ENCODE measurements around the gene PCSK9. TPM values are rescaled to one million over a fixed set of nuclear protein-coding genes. Genes with fewer than 3 reads are reported as not detected.

PCSK9 gene
- total and polyA plus RNA-seq, 4 donors = 10.8 to 112 (median 58.5) TPM

DNA sequence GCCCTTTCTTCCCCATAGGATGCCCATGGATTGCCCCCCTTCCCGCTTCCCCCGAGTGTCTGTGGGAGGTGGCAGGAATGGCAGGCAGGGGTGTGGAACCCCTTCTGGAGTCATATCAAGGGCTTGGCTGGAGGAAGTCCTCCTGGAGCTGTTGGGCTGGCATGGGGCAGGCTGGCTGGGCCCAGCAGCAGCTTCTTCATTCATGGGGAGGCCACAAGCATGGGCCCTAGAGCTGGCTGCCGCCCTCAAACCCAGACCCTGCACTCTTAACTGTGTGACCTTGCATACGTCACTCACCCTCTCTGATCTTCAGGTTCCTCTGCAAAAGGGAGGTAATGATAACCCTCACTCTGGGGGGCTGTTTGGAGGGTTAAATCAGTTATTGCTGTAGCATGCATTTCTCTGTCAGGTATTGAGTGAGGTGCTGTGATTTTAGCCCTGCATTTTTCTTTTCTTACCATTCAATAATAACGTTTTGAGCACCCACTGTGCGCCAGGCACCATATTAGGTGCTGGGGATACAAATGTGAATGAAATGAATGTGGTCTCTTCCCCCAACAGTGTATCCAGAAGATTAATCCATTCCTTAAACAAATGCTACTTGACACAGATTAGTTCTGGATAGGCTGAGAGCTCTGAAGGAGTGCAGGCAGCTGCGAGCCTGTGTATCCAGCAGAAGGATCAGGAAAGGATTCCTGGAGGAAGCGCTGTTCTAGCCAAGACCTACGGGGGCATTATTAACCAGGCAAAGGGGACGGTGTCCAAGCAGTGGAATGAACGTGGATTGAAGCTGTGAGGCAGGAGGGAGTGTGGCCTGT is 9.3 kb downstream of the PCSK9 start:
- Histone ChIP-seq H3K9me3 (ENCODE audit: control insufficient read depth in 4 of 4, low read length in 3 of 4) (no peaks in the 10 kb centered on the region), H3K27ac (ENCODE audit: low read depth in 1 of 2, low read length in 2 of 2) (no peak overlapping the region), H3K27me3 (ENCODE audit: control insufficient read depth in 4 of 4, insufficient read depth in 4 of 4, low read length in 3 of 4) (no peaks in the 10 kb centered on the region), H3K9ac (ENCODE audit: low read depth in 1 of 2, low read length in 2 of 2) (no peak overlapping the region), H3K4me3 (ENCODE audit: low read depth in 1 of 3, low read length in 3 of 3) (no peak overlapping the region), H3K4me1 (ENCODE audit: control insufficient read depth in 4 of 4, insufficient read depth in 4 of 4, low read length in 3 of 4) (peaks cover 31 to 97% (median 82%) of the 10 kb centered on the region in 4 donors), H3K36me3 (ENCODE audit: control insufficient read depth in 4 of 4, insufficient read depth in 3 of 4, low read depth in 1 of 4, low read length in 3 of 4) (peaks cover 4 to 10% (median 7%) of the 10 kb centered on the region in 4 donors)
- TF ChIP-seq, protein P1, sequence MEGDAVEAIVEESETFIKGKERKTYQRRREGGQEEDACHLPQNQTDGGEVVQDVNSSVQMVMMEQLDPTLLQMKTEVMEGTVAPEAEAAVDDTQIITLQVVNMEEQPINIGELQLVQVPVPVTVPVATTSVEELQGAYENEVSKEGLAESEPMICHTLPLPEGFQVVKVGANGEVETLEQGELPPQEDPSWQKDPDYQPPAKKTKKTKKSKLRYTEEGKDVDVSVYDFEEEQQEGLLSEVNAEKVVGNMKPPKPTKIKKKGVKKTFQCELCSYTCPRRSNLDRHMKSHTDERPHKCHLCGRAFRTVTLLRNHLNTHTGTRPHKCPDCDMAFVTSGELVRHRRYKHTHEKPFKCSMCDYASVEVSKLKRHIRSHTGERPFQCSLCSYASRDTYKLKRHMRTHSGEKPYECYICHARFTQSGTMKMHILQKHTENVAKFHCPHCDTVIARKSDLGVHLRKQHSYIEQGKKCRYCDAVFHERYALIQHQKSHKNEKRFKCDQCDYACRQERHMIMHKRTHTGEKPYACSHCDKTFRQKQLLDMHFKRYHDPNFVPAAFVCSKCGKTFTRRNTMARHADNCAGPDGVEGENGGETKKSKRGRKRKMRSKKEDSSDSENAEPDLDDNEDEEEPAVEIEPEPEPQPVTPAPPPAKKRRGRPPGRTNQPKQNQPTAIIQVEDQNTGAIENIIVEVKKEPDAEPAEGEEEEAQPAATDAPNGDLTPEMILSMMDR (IDR thresholded peaks at IDR 0.05; ENCODE audit: low read depth, low read length, missing input control) = no peak
- TF ChIP-seq HNF4A (conservative IDR thresholded peaks at IDR 0.05) (no peak), EGR1 (IDR thresholded peaks at IDR 0.05; ENCODE audit: low read depth in 2 of 2) (no peak), RAD21 (IDR thresholded peaks at IDR 0.05) (no peak), HNF4G (IDR thresholded peaks at IDR 0.05) (no peak), FOXA2 (IDR thresholded peaks at IDR 0.05) (no peak)
- TF ChIP-seq, protein P2, sequence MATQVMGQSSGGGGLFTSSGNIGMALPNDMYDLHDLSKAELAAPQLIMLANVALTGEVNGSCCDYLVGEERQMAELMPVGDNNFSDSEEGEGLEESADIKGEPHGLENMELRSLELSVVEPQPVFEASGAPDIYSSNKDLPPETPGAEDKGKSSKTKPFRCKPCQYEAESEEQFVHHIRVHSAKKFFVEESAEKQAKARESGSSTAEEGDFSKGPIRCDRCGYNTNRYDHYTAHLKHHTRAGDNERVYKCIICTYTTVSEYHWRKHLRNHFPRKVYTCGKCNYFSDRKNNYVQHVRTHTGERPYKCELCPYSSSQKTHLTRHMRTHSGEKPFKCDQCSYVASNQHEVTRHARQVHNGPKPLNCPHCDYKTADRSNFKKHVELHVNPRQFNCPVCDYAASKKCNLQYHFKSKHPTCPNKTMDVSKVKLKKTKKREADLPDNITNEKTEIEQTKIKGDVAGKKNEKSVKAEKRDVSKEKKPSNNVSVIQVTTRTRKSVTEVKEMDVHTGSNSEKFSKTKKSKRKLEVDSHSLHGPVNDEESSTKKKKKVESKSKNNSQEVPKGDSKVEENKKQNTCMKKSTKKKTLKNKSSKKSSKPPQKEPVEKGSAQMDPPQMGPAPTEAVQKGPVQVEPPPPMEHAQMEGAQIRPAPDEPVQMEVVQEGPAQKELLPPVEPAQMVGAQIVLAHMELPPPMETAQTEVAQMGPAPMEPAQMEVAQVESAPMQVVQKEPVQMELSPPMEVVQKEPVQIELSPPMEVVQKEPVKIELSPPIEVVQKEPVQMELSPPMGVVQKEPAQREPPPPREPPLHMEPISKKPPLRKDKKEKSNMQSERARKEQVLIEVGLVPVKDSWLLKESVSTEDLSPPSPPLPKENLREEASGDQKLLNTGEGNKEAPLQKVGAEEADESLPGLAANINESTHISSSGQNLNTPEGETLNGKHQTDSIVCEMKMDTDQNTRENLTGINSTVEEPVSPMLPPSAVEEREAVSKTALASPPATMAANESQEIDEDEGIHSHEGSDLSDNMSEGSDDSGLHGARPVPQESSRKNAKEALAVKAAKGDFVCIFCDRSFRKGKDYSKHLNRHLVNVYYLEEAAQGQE (IDR thresholded peaks at IDR 0.05) = no peak
- DNase-seq (ENCODE audit: low spot score) = no peak
- WGBS = 88% methylated on average over 11 of the region's 11 CpGs

DNA sequence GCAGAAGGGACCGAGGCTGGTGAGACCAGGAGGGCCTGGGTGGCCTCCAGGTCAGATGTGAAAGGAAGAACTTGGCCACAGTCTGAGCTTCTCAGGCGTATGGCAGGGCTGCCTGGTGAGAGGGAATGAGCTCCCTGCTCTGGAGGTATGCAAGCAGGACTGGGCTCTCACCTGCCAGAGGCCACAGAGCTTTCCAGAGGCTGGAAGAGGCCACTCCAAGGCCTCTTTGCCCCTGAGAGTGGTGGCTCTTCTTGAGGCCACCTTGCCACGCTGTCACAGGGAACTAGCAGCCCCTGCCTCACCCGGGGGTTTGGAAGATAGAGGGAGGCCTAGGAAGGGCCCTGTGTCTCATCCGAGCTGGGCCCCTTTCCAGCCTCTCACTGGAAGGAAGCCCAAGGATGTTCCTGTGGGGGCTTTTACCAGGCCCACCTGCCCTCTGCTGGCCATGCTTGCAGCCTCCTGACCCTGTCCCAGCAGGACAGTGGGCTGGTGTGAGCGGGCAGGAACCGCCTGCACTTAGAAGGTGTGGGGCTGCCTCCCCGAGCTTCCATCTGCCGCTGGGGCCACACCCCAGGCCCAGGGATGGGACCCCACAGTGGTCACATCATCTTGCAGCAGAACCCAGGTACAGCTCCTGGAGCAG is 10.0 kb downstream of the PCSK9 start:
- Histone ChIP-seq H3K9ac (ENCODE audit: low read depth in 1 of 2, low read length in 2 of 2) (no peak overlapping the region), H3K27me3 (ENCODE audit: control insufficient read depth in 4 of 4, insufficient read depth in 4 of 4, low read length in 3 of 4) (no peaks in the 10 kb centered on the region), H3K36me3 (ENCODE audit: control insufficient read depth in 4 of 4, insufficient read depth in 3 of 4, low read depth in 1 of 4, low read length in 3 of 4) (peaks cover 4 to 10% (median 7%) of the 10 kb centered on the region in 4 donors), H3K9me3 (ENCODE audit: control insufficient read depth in 4 of 4, low read length in 3 of 4) (no peaks in the 10 kb centered on the region), H3K4me3 (ENCODE audit: low read depth in 1 of 3, low read length in 3 of 3) (no peak overlapping the region), H3K27ac (ENCODE audit: low read depth in 1 of 2, low read length in 2 of 2) (no peak overlapping the region), H3K4me1 (ENCODE audit: control insufficient read depth in 4 of 4, insufficient read depth in 4 of 4, low read length in 3 of 4) (peaks cover 29 to 97% (median 83%) of the 10 kb centered on the region in 4 donors)
- WGBS = 83% methylated on average over 9 of the region's 9 CpGs
- DNase-seq (ENCODE audit: low spot score) = no peak
- TF ChIP-seq RXRA (IDR thresholded peaks at IDR 0.05) = no peak
- no peak for TF ChIP-seq EGR1 (IDR thresholded peaks at IDR 0.05; ENCODE audit: low read depth in 2 of 2)
- no peak for TF ChIP-seq NR2F2 (IDR thresholded peaks at IDR 0.05)
- TF ChIP-seq, protein P3, sequence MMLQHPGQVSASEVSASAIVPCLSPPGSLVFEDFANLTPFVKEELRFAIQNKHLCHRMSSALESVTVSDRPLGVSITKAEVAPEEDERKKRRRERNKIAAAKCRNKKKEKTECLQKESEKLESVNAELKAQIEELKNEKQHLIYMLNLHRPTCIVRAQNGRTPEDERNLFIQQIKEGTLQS (IDR thresholded peaks at IDR 0.05) = no peak
- TF ChIP-seq JUND (IDR thresholded peaks at IDR 0.05) = no peak
- TF ChIP-seq, protein P4, sequence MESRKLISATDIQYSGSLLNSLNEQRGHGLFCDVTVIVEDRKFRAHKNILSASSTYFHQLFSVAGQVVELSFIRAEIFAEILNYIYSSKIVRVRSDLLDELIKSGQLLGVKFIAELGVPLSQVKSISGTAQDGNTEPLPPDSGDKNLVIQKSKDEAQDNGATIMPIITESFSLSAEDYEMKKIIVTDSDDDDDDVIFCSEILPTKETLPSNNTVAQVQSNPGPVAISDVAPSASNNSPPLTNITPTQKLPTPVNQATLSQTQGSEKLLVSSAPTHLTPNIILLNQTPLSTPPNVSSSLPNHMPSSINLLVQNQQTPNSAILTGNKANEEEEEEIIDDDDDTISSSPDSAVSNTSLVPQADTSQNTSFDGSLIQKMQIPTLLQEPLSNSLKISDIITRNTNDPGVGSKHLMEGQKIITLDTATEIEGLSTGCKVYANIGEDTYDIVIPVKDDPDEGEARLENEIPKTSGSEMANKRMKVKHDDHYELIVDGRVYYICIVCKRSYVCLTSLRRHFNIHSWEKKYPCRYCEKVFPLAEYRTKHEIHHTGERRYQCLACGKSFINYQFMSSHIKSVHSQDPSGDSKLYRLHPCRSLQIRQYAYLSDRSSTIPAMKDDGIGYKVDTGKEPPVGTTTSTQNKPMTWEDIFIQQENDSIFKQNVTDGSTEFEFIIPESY (IDR thresholded peaks at IDR 0.05) = no peak
- TF ChIP-seq, protein P1 (IDR thresholded peaks at IDR 0.05; ENCODE audit: low read depth, low read length, missing input control) = no peak
- TF ChIP-seq FOXA1 (IDR thresholded peaks at IDR 0.05) = no peak
- TF ChIP-seq, protein P5, sequence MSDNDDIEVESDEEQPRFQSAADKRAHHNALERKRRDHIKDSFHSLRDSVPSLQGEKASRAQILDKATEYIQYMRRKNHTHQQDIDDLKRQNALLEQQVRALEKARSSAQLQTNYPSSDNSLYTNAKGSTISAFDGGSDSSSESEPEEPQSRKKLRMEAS (IDR thresholded peaks at IDR 0.05) = no peak
- TF ChIP-seq FOXA2 (IDR thresholded peaks at IDR 0.05) = no peak
- TF ChIP-seq SP1 (IDR thresholded peaks at IDR 0.05) = no peak
- TF ChIP-seq YY1 (IDR thresholded peaks at IDR 0.05) = no peak
- TF ChIP-seq RAD21 (IDR thresholded peaks at IDR 0.05) = no peak
- TF ChIP-seq HNF4G (IDR thresholded peaks at IDR 0.05) = no peak
- no peak for TF ChIP-seq TAF1 (conservative IDR thresholded peaks at IDR 0.05)

Data from liver (tissue), 9 donors.